ENCODE data around the gene MISP. TPM values are rescaled to one million over a fixed set of nuclear protein-coding genes. Genes with fewer than 3 reads are reported as not detected.

MISP gene
- total and polyA plus RNA-seq, 10 of the 15 experiments (the other 5 are each of a cell fraction or from before 2014, with no cell fraction given) = not detected

DNA sequence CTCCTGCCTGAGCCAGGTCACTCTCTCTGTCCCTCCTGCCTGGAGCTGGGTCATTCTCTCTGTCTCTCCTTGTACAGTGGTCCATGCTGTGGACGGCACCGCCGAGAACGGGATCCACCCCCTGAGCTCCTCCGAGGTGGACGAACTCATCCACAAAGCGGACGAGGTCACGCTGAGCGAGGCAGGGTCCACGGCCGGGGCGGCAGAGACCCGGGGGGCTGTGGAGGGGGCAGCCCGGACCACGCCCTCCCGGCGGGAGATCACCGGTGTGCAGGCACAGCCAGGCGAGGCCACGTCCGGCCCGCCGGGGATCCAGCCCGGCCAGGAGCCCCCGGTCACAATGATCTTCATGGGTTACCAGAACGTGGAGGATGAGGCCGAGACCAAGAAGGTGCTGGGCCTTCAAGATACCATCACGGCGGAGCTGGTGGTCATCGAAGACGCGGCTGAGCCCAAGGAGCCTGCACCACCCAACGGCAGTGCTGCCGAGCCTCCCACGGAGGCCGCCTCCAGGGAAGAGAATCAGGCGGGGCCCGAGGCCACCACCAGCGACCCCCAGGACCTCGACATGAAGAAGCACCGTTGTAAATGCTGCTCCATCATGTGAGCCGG is 4.6 kb upstream of the MISP start:
- Histone ChIP-seq H2AFZ (ENCODE audit: control insufficient read depth, low read depth, low read length) (no peak overlapping the region), H3K4me1 (ENCODE audit: control insufficient read depth, insufficient read depth, low read length) (no peaks in the 10 kb centered on the region), H4K20me1 (ENCODE audit: control insufficient read depth, insufficient read depth) (no peaks in the 10 kb centered on the region), H3K4me2 (ENCODE audit: control insufficient read depth, insufficient read depth) (no peak overlapping the region), H3K4me3 (no peak overlapping the region), H3K79me2 (ENCODE audit: control insufficient read depth, insufficient read depth, low read length) (no peaks in the 10 kb centered on the region), H3K27me3 (replicated peaks in 1 of 2; ENCODE audit: control insufficient read depth in 2 of 2, insufficient read depth in 2 of 2, low read length in 1 of 2) (no peaks in the 10 kb centered on the region), H3K9ac (ENCODE audit: control insufficient read depth, insufficient read depth, low read length) (no peak overlapping the region), H3K9me3 (replicated peaks; ENCODE audit: control insufficient read depth, insufficient read depth, low read length) (no peaks in the 10 kb centered on the region; the same call in 2 of the 3 replicates), H3K36me3 (ENCODE audit: control insufficient read depth in 2 of 2, insufficient read depth in 2 of 2, low read length in 1 of 2) (no peaks in the 10 kb centered on the region), H3K27ac (ENCODE audit: control insufficient read depth, insufficient read depth) (no peak overlapping the region)
- intact Hi-C loops (cut with micrococcal nuclease; ENCODE audit: unreplicated experiment) (no loop called here), in situ Hi-C loops (cut with MboI) (no loop called here)
- 87% methylated on average over 42 of the region's 43 CpGs for WGBS (ENCODE audit: insufficient coverage, insufficient replicate concordance, low lambda C conversion rate, missing lambda C conversion rate)
- ChIA-PET RAD21 (ENCODE audit: unreplicated experiment) (no interaction called here), SMC1A (ENCODE audit: uncharacterized antibody, unreplicated experiment) (no interaction called here), POLR2A (no interaction called here), CTCF (no interaction called here)
- FAIRE-seq = no peak
- BruUV-seq (replicated peaks) = no TSS peak
- TF ChIP-seq PML (IDR thresholded peaks at IDR 0.05; ENCODE audit: low read length) (no peak), CBFB (IDR thresholded peaks at IDR 0.05; ENCODE audit: low read depth) (no peak), NFXL1 (IDR thresholded peaks at IDR 0.05; ENCODE audit: borderline replicate concordance) (no peak), ZNF384 (IDR thresholded peaks at IDR 0.05; ENCODE audit: borderline replicate concordance, low read depth, low read length) (no peak), WRNIP1 (IDR thresholded peaks at IDR 0.05; ENCODE audit: borderline replicate concordance, low read depth, low read length) (no peak), SPI1 (IDR thresholded peaks at IDR 0.05; ENCODE audit: borderline replicate concordance, insufficient read depth, low read depth, low read length) (no peak)
- TF ChIP-seq, protein P1, sequence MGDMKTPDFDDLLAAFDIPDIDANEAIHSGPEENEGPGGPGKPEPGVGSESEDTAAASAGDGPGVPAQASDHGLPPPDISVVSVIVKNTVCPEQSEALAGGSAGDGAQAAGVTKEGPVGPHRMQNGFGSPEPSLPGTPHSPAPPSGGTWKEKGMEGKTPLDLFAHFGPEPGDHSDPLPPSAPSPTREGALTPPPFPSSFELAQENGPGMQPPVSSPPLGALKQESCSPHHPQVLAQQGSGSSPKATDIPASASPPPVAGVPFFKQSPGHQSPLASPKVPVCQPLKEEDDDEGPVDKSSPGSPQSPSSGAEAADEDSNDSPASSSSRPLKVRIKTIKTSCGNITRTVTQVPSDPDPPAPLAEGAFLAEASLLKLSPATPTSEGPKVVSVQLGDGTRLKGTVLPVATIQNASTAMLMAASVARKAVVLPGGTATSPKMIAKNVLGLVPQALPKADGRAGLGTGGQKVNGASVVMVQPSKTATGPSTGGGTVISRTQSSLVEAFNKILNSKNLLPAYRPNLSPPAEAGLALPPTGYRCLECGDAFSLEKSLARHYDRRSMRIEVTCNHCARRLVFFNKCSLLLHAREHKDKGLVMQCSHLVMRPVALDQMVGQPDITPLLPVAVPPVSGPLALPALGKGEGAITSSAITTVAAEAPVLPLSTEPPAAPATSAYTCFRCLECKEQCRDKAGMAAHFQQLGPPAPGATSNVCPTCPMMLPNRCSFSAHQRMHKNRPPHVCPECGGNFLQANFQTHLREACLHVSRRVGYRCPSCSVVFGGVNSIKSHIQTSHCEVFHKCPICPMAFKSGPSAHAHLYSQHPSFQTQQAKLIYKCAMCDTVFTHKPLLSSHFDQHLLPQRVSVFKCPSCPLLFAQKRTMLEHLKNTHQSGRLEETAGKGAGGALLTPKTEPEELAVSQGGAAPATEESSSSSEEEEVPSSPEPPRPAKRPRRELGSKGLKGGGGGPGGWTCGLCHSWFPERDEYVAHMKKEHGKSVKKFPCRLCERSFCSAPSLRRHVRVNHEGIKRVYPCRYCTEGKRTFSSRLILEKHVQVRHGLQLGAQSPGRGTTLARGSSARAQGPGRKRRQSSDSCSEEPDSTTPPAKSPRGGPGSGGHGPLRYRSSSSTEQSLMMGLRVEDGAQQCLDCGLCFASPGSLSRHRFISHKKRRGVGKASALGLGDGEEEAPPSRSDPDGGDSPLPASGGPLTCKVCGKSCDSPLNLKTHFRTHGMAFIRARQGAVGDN (IDR thresholded peaks at IDR 0.05) = no peak
- no peak for DNase-seq (ENCODE audit: low read depth, low spot score)
- no peak for ATAC-seq

Measured in GM12878 (cell line).